ENCODE measurements around the gene FGFR2. TPM values are rescaled to one million over a fixed set of nuclear protein-coding genes. Genes with fewer than 3 reads are reported as not detected.
"Not testable (repeated sequence)": the region's sequence is repeated elsewhere in the genome, so short reads cannot be mapped to it uniquely, and the experiment has no call there.

The FGFR2 gene
- total RNA-seq, 2 donors from 2014 or later: 49.7 to 78.5 TPM

- peaks cover 9% of the 10 kb centered on the region for H3K4me1 ChIP-seq (replicated peaks)
- no peak for DNase-seq (ENCODE audit: low spot score)
- no peaks in the 10 kb centered on the region for H3K36me3 ChIP-seq
- 85% methylated on average over 11 of the region's 11 CpGs for WGBS
- H3K4me3 ChIP-seq: no peak overlapping the region
- no peaks in the 10 kb centered on the region for H3K9me3 ChIP-seq
- TF ChIP-seq CTCF (IDR thresholded peaks at IDR 0.05) (no peak), POLR2A (IDR thresholded peaks at IDR 0.05) (no peak), POLR2AphosphoS5 (IDR thresholded peaks at IDR 0.05) (no peak)
- no peak overlapping the region for H3K27ac ChIP-seq
- intact Hi-C loops (cut with DNase I): no loop called here
- no peaks in the 10 kb centered on the region for H3K27me3 ChIP-seq (replicated peaks; ENCODE audit: insufficient read depth)
These were observed 76.3 kb downstream of the FGFR2 start for GRCh38 chr10:121521794-121522556.

GRCh38 chr10:121520526-121520925 is 77.7 kb downstream of the FGFR2 start:
- H3K27me3 ChIP-seq (replicated peaks; ENCODE audit: insufficient read depth); H3K4me3 ChIP-seq; H3K27ac ChIP-seq; H3K4me1 ChIP-seq (replicated peaks); DNase-seq (ENCODE audit: low spot score); H3K36me3 ChIP-seq; H3K9me3 ChIP-seq; intact Hi-C loops (cut with DNase I): not testable (repeated sequence)
- WGBS: 94% methylated on average over 6 of the region's 6 CpGs

- intact Hi-C loops (cut with DNase I): no loop called here
- Histone ChIP-seq H3K4me1 (replicated peaks) (peaks cover 9% of the 10 kb centered on the region), H3K27me3 (replicated peaks; ENCODE audit: insufficient read depth) (no peaks in the 10 kb centered on the region), H3K36me3 (no peaks in the 10 kb centered on the region), H3K4me3 (no peak overlapping the region), H3K27ac (no peak overlapping the region), H3K9me3 (no peaks in the 10 kb centered on the region)
- DNase-seq (ENCODE audit: low spot score): no peak
- TF ChIP-seq POLR2AphosphoS5 (IDR thresholded peaks at IDR 0.05) (no peak), CTCF (IDR thresholded peaks at IDR 0.05) (no peak), POLR2A (IDR thresholded peaks at IDR 0.05) (no peak)
- WGBS: 65% methylated on average over 17 of the region's 17 CpGs
These were observed 78.2 kb downstream of the FGFR2 start for GRCh38 chr10:121519901-121520493.

GRCh38 chr10:121519411-121519810 is 78.8 kb downstream of the FGFR2 start:
- Histone ChIP-seq H3K27me3 (replicated peaks; ENCODE audit: insufficient read depth) (no peaks in the 10 kb centered on the region), H3K4me3 (no peak overlapping the region), H3K4me1 (replicated peaks) (peaks cover 9% of the 10 kb centered on the region), H3K27ac (no peak overlapping the region), H3K9me3 (no peaks in the 10 kb centered on the region), H3K36me3 (no peaks in the 10 kb centered on the region)
- no peak for TF ChIP-seq POLR2A (IDR thresholded peaks at IDR 0.05)
- no peak for TF ChIP-seq POLR2AphosphoS5 (IDR thresholded peaks at IDR 0.05)
- TF ChIP-seq CTCF (IDR thresholded peaks at IDR 0.05): no peak
- no peak for DNase-seq (ENCODE audit: low spot score)
- 62% methylated on average over 5 of the region's 5 CpGs for WGBS
- intact Hi-C loops (cut with DNase I): no loop called here

GRCh38 chr10:121518333-121518732 is 79.9 kb downstream of the FGFR2 start:
- H3K27ac ChIP-seq: no peak overlapping the region
- H3K9me3 ChIP-seq: no peaks in the 10 kb centered on the region
- no peak for TF ChIP-seq POLR2AphosphoS5 (IDR thresholded peaks at IDR 0.05)
- no peak for TF ChIP-seq CTCF (IDR thresholded peaks at IDR 0.05)
- TF ChIP-seq POLR2A (IDR thresholded peaks at IDR 0.05): no peak
- H3K27me3 ChIP-seq (replicated peaks; ENCODE audit: insufficient read depth): no peaks in the 10 kb centered on the region
- no peak for DNase-seq (ENCODE audit: low spot score)
- intact Hi-C loops (cut with DNase I): no loop called here
- no peak overlapping the region for H3K4me3 ChIP-seq
- no peaks in the 10 kb centered on the region for H3K36me3 ChIP-seq
- WGBS: 36% methylated on average over 4 of the region's 4 CpGs
- H3K4me1 ChIP-seq (replicated peaks): peaks cover 3% of the 10 kb centered on the region
